Stimulated activated CD8-positive, alpha-beta memory T cell treated with anti-CD3 and anti-CD28 coated beads, Interleukin-7, amount 100 ng/mL, for 48 hours (primary cell): ENCODE data around the gene CRPPA.
A peak's percentile ranks its signal among the peaks of the same experiment; 100 is the strongest.

ENCODE experiments used
- DNase-seq, 2 donors: peaks; one replicate each; pipeline ENCODE4 v3.0.0-alpha.2; 2020; ENCODE audit warnings: low read depth in 1 of 2; ENCODE audit errors: extremely low read depth in 1 of 2

The CRPPA gene

DNA sequence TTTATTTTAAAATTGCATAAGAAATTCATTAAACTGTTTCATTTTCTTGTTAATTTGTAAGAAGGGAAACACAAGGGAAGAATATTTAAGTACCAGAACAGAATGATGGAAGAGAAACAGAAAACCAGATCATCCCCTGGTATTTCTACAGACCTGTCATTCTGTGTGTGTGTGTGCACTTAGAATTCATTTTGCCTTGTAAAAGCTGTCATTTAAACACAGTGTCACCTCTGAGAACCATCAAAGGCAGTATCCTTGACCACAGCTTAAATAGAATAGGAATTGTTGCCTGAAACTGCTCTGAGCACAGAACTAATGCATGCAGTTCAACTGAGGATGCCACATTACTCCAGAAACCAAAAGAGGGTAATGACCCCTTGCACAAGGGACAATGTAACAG lies 6.8 kb upstream of the CRPPA start:
- DNase-seq: no peak

DNA sequence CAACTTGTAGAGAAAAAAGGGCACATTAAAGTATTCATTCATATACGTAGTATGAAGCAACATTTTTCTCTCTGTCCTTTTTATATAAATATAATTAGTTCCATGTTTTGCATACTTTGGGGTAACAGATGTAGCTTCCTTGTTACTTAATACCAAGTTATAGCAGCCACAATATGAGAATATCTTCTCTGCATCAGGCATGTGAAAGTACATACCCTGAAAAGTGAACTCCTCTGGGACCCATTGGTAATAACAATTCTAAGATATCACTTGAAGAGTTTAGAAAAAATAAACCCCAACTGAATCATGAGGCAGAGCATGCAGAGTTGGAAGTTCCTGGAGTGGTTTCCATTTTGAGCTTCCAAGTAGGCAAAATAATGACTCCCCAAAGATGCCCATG lies 2.4 kb upstream of the CRPPA start:
- no peak for DNase-seq

DNA sequence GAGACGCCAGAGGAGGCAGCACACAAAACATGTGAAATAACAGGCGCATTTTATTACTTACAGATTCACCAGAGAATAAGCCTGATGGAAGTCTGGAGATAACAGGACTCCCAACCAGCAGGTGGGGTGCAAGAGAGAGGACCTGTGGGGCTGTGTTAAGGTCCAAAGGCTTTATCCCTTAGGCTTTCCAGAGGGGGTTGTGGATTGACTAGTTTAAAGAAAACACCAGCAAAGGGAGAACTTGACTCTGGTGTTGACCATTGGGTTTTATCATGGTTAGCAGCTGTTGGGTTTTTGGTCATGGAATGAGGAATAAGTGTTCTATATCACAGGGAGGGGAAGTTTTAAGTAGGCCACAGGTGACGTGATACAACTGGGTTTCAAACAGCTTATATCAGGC lies 1.6 kb upstream of the CRPPA start:
- no peak for DNase-seq

DNA sequence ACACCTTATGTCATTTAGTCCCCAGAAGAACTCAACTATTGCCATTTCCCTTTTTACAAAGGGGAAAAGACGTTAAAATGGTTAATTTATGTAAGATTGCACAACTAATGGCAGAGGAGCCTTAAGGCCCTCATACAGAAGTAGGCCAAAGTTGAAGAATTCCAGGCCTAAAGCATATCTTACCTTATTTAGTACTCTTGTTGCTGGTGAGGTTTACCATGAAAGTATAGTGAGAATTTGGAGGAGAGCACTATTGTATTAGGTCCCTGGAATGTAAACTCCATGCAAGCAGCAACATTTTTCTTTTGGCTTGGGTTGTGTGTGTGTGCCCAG lies 731 bp upstream of the CRPPA start:
- no peak for DNase-seq

DNA sequence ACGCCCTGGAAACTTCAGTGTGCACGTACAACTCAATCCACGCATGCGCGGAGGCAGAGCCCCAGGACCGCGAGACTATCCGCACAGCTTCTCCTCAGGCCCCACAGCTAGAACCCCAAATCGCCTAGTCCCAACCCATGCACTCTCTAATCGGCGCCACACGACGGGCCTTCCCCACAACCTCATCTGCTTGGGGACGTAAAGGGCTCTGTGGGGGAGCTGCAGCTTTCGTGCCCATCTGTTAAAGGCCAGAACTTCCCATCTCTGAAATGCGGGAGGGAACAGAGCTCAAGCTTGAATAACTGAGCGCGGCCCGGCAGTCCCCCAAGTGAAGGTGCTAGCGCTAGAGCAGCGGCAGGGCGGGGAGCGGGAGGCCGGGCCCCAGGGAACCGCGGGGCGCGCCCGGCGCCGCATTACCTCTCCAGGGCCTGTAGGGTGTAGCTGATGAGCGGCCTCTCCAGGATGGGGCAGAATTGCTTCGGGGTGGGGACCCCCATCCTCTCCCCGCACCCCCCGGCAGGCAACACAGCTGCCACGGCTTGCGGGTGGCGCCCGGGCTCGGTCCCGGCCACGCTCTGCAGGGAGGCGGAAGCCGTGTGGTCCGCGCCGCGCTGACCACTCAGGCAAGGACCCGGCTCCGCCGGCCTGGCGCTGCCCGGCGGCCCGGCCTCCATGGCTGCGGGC lies 547 bp downstream of the CRPPA start:
- peak; percentile 65 to 83 for DNase-seq

DNA sequence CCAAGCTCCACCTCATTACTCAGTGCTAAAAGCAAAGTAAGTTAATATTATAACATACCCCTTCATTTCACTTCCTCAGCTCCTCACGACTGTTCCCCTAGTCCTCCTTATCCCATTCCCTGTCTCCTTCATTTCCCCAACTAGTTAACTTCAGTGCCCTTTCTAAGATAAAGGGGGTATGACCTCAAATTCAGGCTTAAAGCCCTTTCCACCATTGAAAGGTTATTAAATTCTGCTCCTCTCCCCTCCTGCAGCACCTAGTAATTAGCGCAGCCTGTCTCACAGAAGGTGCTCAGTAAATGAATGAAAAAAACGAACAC lies 1.0 kb downstream of the CRPPA start:
- DNase-seq: no peak

DNA sequence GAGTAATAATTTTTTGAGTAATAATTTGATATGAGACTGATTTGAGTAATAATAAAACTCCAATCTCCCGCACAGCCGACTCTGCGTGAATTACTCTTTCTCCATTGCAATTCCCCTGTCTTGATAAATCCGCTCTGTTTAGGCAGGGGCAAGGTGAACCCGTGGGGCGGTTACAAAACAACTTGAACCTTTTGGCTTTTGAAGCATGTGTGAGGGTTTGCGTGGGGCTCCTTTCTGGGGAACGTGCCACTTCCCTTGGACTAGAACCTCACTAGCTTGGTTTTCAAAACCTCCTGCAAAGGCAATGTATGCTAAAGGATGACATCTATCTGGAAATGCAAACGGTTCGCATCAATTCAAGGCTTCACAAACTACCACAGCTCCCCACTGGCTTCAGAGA lies 1.5 kb downstream of the CRPPA start:
- no peak for DNase-seq

DNA sequence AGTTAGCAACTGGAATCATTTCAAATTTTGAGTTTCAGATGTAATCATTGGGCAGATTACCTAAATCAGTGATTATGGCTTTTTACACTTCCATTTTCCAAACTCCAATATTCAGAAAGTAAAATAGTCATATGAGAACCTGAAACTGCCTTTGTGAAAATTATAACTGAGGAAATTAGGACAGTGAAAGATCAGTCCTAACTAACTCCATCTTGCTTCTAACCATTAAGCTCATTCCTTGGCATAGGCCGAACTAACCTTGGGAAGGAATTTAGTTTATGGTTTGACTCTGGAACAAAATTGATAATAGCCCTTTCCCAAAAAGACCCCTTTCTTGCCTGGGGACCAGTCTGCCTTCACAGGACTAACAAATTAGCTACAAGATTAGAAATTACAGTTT lies 2.2 kb downstream of the CRPPA start:
- DNase-seq: no peak

DNA sequence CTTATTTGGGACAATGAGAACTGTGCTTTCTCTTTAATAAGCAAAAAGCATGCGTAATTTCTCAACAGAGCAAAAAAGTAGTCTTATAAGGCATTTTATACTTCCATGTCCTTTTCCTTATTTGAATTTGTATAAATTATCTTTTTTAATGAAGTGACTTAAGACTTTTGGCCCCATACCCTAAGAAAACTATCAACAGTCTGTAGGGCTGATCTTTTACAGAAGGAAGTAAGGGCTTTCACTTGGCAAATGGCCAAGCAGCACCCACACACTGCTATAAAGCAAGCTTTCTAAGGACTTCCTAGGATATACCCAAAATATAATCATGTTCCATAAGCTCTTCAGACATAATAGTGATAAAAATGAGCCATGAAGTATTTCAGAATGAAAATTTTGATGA lies 3.4 kb downstream of the CRPPA start:
- DNase-seq: no peak

DNA sequence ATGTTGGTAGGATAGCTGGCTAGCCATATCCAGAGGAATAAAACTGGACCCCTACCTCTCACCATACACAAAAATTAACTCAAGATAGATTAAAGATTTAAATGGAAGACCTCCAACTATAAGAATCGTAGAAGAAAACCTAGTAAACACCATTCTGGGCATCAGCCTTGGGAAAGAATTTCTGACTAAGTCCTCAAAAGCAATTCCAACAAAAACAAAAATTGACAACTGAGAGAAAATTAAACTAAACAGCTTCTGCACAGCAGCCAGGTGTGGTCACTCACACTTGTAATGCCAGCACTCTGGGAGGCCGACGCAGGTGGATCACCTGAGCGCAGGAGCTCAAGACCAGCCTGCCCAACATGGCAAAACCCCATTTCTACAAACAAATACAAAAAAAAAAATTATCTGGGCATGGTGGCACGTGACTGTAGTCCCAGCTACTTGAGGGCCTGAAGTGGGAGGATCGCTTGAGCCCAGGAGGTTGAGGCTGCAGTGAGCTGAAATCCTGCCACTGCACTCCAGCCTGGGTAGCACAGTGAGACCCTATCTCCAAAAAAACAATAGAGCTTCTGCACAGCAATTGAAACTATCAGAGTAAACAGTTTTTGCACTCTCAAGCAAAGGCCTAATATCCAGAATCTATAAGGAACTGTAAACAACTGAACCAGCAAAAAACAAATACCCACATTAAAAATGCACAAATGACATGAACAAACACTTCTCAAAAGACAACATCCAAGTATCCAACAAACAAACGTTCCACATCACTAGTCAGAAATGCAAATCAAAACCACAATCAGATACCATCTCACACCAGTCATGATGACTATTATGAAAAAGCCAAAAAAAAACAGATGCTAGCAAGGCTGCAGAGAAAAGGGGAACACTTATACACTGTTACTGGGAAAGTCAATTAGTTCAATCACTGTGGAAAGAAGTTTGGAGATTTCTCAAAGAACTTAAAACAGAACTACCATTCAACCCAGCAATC lies 4.8 kb downstream of the CRPPA start:
- no peak for DNase-seq

DNA sequence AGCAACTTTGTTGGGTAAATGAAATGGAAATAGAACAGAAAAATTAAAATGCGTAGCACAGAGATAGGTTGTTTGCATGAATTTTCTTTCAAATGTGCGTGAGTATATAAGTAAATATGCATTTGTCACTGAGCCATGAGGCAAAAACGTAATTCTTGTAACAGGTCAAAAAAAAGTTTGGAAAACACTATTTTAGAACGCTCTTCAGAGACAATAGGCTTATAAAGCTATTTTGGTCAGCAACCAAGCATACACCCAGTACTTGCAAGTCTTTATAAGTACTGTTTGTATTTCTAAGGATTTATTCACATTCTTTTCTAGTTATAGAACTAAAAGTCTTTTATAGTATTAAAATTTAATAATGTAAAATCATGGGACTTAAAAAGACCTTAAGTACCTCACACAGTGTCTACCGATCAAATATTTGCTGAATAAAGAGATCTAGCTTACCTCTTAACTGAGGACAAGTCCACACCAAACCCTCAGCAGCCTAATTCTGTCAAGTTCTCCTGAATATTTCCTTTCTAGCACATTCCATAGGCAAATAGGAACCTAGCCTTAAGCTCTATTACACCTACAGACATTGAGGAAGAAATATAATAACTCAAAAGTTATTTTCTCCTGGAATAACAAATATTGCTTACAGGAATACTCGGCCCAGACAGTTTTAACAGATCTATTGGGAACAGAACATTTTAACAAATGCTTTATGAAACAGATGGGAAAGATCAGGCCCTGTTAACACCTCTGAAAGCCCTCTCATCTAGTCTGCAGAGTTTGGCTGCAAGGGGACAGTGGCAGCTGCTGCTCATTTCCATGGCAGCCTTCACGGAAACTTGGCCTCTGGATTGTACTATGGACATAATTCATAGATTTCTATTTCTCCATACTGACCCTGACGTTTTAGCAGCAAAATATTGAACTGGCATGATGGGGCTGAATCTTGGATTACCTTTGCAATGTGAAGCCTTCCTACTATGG lies 8.8 kb downstream of the CRPPA start:
- no peak for DNase-seq

DNA sequence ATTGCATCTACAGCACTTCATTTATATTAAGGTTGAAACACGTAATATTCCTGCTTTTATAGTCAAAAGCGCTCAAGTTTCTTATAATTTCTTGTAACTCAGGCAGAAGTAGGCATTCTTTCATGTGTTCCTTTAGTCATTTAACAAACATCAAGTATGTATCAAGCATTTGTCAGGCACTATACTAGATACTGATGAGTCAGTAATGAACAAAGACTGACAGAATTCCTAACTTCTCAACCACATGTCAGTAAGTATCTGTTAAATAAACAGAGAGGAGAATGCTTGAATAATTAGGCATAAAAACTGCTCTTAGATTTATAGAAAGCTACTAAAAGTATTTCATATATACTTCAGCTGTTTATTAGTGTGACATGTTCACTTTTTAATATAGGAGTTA lies 9.9 kb downstream of the CRPPA start:
- no peak for DNase-seq

DNA sequence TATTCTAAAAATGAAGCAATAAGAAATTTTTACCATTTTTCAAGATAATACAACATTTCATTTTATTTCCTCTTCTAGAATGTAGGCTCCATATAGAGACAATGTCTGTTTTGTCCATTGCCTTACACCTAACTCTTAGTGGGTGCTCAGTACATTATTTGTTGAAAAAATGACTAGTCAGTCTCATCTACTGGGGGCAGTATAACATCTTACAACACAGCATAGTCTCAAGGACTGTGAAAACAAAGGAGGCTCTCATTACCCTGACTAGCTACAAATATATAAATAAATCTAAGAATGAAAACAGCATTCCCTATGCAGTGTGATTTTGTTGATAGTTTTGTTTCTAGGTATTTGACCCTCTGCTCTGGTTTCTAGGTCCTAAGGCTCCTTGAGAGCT lies 11.6 kb downstream of the CRPPA start:
- no peak for DNase-seq

DNA sequence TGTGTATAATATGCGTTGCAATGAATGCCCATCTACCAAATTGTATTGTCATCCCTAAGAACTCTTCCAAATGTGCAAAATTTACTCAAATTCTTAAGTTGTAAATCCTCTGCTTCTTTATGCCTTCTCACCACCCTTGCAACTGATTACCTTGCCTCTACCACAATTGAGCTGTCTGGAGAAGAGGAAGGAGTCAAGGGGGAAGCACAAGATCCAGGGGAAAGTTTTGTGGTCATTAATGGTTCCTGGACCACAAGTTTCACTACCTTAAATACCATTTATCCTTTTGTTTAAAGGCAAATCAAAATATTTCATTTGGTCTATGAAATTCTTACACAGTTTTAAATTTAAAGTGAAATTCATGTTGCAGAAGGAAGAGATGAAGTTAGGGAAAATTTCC lies 16.7 kb downstream of the CRPPA start:
- no peak for DNase-seq

DNA sequence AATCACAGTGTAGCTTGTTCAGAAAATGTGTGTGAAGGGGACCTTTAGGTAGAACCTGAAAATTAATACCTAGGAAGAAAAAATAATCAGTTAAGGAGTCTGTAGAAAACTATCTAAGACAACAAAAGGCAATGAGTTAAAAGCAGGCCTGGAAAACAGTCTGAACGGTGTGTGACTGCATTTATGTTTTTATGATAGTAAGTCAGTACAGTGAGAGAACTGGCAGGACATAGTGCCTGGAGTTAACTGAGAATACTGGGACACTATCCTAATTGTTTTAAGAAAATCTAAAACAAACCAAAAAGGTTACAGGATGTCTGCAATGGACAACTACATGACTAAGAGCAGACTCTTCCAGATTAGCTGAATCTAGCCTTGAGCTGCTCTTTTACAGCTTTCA lies 17.9 kb downstream of the CRPPA start:
- no peak for DNase-seq

DNA sequence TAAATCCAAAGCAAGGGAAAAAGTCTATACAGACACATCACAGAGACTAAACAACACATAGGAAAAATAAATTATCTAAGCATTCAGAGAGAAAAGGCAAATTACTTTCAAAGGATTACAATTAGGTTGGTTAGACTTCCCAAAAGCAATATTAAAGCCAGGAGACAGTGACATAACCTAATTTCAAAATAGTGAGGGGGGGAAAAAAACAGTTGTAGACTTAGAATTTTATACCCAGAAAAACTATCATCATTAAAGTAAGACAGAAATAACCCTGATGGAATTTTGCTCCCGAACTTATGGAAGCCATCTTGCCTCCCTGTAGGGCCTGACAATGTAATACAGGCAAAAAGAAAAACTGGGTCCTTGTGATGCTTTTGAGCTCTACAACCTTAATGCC lies 18.4 kb downstream of the CRPPA start:
- no peak for DNase-seq

DNA sequence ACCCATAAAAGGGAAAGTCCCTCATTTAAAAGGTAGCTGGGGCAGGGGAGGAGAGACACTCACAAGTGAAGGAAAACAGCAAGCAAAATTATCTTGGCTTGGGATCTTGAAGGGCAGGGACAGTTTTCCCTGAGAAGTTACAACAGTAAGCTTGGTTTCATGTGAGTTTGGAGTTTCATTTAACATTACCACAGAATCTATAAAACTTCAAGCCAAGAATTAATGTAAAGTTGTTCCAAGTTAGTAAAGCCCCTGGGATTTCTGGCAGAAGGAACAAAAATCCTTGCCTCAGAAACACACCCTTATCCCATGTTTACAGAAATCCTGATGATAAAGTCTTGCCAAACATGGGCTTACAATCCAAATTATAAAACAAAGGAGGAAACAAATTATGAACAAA lies 19.2 kb downstream of the CRPPA start:
- DNase-seq: no peak

DNA sequence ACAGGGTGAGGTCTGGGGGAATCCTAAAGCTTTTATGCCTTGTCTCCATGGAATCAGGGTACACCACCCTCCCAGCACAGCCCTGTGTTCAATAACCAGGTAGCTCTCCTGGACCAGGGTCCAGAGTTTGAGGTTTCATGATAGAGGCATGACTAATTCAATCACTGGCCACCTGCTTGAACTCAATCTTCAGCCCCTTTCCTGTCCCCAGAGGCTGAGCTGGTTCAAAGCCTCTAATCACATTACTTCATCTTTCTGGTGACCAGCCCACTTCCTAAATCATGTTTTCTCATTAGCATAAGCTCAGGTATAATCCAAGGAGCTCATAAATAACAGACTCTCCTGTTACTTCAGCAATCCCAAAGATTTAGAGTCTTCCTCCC lies 20.5 kb downstream of the CRPPA start:
- DNase-seq: no peak

DNA sequence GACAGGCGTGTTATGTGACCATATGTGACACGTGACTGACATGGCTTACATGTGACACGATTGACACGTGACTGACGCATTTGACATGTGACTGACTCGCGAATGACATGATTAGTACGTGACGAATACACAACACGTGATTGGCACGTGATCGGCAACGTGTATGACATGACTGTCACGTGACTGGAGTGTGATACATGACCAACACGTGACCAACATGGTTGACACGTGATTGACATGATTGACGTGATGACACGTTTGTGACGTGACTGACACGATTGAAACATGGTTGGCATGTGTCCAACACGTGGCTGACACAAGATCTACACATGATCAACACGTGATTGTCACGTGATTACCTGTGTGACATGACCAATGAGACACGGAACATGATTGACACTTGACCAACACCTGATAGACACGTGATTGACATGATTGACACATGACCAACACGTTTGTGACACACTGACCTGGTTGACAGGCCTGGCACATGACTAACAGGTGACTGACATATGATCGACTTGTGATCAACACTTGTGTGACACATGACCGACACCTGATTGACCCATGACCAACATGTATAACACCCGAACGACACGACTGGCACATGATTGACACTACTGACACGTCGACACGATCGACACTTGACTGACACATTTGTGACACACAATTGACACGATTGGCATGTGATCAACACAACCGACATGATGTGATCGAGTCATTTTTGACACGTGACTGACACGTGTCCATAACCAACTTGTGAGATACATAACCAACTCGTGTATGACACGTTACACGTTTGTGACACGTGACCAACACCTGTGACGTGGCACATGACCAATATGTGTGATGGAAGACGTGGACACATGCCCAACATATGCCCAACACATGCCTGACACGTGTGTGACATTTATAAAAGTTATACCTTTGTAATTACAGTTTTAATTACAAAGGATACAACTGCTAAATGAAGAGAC lies 21.1 kb downstream of the CRPPA start:
- DNase-seq: no peak

DNA sequence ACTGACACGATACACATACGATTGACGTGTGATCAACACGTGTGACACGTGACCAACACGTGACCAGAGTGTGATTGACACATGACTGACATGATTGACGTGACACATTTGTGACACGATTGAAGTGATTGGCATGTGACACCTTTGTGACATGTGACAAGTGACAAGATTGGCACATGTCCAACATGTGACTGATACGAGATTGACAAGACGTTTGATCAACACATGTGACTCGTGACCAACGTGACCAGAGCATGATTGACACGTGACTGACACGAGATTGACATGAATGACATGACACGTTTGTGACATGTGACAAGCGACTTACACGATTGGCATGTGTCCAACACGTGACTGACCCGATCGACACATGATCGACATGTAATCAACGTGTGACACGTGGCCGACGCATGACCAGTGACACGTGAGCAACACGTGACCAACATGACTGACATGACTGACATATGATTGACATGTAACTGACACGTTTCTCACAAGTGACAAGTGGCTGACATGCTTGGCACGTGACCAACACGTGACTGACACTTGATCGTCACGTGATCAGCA lies 22.0 kb downstream of the CRPPA start:
- no peak for DNase-seq
